CD4-positive, alpha-beta T cell (primary cell): ENCODE data around the gene S100Z. TPM values are rescaled to one million over a fixed set of nuclear protein-coding genes. Genes with fewer than 3 reads are reported as not detected.
"Not testable (repeated sequence)": the region's sequence is repeated elsewhere in the genome, so short reads cannot be mapped to it uniquely, and the experiment has no call there.

Experiments used
- ATAC-seq: fragments of 200-7000 bp; cut with Tn5 transposase; one replicate; pipeline ENCODE4 v1.10.0; 2022; ENCODE audit warnings: mild to moderate bottlenecking; ENCODE audit not compliant: poor library complexity
- CTCF ChIA-PET: fragments of 350-600 bp; sonication (Branson Sonifier 250); formaldehyde crosslinking; loops from one replicate; lab custom pipeline; 2021; ENCODE audit warnings: antibody characterized with exemption, inconsistent platforms; lab: Charles Lee
- POLR2A ChIA-PET: fragments of 350-600 bp; sonication (Branson Sonifier 250); formaldehyde crosslinking; loops from one replicate; lab custom pipeline; 2021; ENCODE audit warnings: antibody characterized with exemption, inconsistent platforms; lab: Charles Lee
- DNase-seq, 14 experiments: peaks; one replicate each; pipeline ENCODE4 v3.0.0-alpha.2; 2013 to 2020; ENCODE audit warnings: mixed read lengths in 2 of 14
- H3K27ac ChIP-seq, 2 donors: one replicate each; pipeline versions ENCODE4 v1.5.1 to v1.7.0; 2013; ENCODE audit warnings: low read length in 2 of 2, low read depth in 1 of 2, mild to moderate bottlenecking in 1 of 2
- H3K27me3 ChIP-seq, 2 experiments: 1 replicate in 1 of 2; 2 replicates in 1 of 2; pipeline versions ENCODE4 v1.6.1 to v1.7.0; 2013; ENCODE audit warnings: low read length in 2 of 2, control low read depth in 1 of 2, mild to moderate bottlenecking in 1 of 2, moderate library complexity in 1 of 2; ENCODE audit not compliant: insufficient read depth in 2 of 2, control insufficient read depth in 1 of 2
- H3K36me3 ChIP-seq: one replicate; pipeline ENCODE4 v1.6.1; 2013; ENCODE audit warnings: low read length, control low read depth; ENCODE audit not compliant: insufficient read depth
- H3K4me1 ChIP-seq: one replicate; pipeline ENCODE4 v1.6.1; 2013; ENCODE audit warnings: low read length, control low read depth; ENCODE audit not compliant: insufficient read depth
- H3K4me3 ChIP-seq: one replicate; pipeline ENCODE4 v1.5.1; 2013; ENCODE audit warnings: mild to moderate bottlenecking, low read length, moderate library complexity
- H3K9me3 ChIP-seq, 2 experiments: 1 replicate in 1 of 2; 2 replicates in 1 of 2; pipeline versions ENCODE4 v1.6.1 to v1.7.0; 2013; ENCODE audit warnings: low read length in 2 of 2, mild to moderate bottlenecking in 2 of 2, control low read depth in 1 of 2, moderate library complexity in 1 of 2; ENCODE audit not compliant: control insufficient read depth in 1 of 2, insufficient read depth in 1 of 2
- H3K27ac Mint-ChIP-seq: one replicate; pipeline ENCODE4 v1.8.0; 2020; ENCODE audit warnings: mixed read lengths
- H3K27me3 Mint-ChIP-seq: one replicate; pipeline ENCODE4 v1.8.0; 2021; ENCODE audit warnings: mixed read lengths
- H3K36me3 Mint-ChIP-seq: one replicate; pipeline ENCODE4 v1.8.0; 2021; ENCODE audit warnings: low read depth, mixed read lengths
- H3K4me1 Mint-ChIP-seq: one replicate; pipeline ENCODE4 v1.8.0; 2021; ENCODE audit warnings: low read depth, mixed read lengths
- H3K4me3 Mint-ChIP-seq: one replicate; pipeline ENCODE4 v1.8.0; 2020; ENCODE audit warnings: mild to moderate bottlenecking, mixed read lengths
- H3K9me3 Mint-ChIP-seq: one replicate; pipeline ENCODE4 v1.8.0; 2020; ENCODE audit warnings: mixed read lengths
- CTCF ChIP-seq: fragments of 200-600 bp; IDR thresholded peaks from one replicate; pipeline ENCODE4 v1.8.0; 2022; ENCODE audit warnings: antibody characterized with exemption, mild to moderate bottlenecking
- intact Hi-C, 2 experiments: fragments of 100-400 bp; cut with DNase I in 1 of 2; cut with micrococcal nuclease in 1 of 2; formaldehyde crosslinking; loops; one replicate each; pipeline versions ENCODE4 v1.15.1 to v1.9.0; 2023 to 2025; cut with DNase I, micrococcal nuclease
- total RNA-seq, 174 experiments: library from RNA in 2 of 174; stranded (reverse) in 2 of 174; gene quantifications; one replicate each; pipeline ENCODE4 v1.2.3 and lab custom pipeline; 2021 to 2026

Gene S100Z
- total RNA-seq, 2 experiments from 2014 or later: 0.22 to 0.47 TPM

GRCh38 chr5:76810236-76810635 lies 39.6 kb upstream of the S100Z start:
- CTCF ChIA-PET: no interaction called here

GRCh38 chr5:76811214-76811613 lies 38.6 kb upstream of the S100Z start:
- Mint-ChIP-seq H3K36me3 (no peaks in the 10 kb centered on the region), H3K27me3 (peaks cover 1% of the 10 kb centered on the region), H3K4me1 (no peaks in the 10 kb centered on the region), H3K27ac (no peak overlapping the region), H3K9me3 (no peaks in the 10 kb centered on the region), H3K4me3 (no peak overlapping the region)
- no peak for DNase-seq
- intact Hi-C loops: no loop called here
- ATAC-seq: no peak
- ChIA-PET CTCF (no interaction called here), POLR2A (no interaction called here)
- TF ChIP-seq CTCF: no peak
- no peaks in the 10 kb centered on the region for H3K27me3 ChIP-seq
- no peak overlapping the region for H3K27ac ChIP-seq
- no peaks in the 10 kb centered on the region for H3K9me3 ChIP-seq
- no peaks in the 10 kb centered on the region for H3K36me3 ChIP-seq
- no peaks in the 10 kb centered on the region for H3K4me1 ChIP-seq
- no peak overlapping the region for H3K4me3 ChIP-seq

More at GRCh38 chr5:76810236-76810635, 39.6 kb upstream of the S100Z start:
- intact Hi-C loops: no loop called here
- Mint-ChIP-seq H3K27me3 (no peaks in the 10 kb centered on the region), H3K4me3 (no peak overlapping the region), H3K4me1 (no peaks in the 10 kb centered on the region), H3K9me3 (no peaks in the 10 kb centered on the region), H3K27ac (no peak overlapping the region), H3K36me3 (no peaks in the 10 kb centered on the region)
- DNase-seq (no peak), ATAC-seq (no peak)
- H3K27ac ChIP-seq: no peak overlapping the region
- no peaks in the 10 kb centered on the region for H3K4me1 ChIP-seq
- POLR2A ChIA-PET: no interaction called here
- no peak overlapping the region for H3K4me3 ChIP-seq
- no peaks in the 10 kb centered on the region for H3K36me3 ChIP-seq
- TF ChIP-seq CTCF: no peak
- H3K27me3 ChIP-seq: no peaks in the 10 kb centered on the region
- H3K9me3 ChIP-seq: no peaks in the 10 kb centered on the region

- DNase-seq, intact Hi-C loops, H3K27ac ChIP-seq, H3K4me3 ChIP-seq, H3K27ac Mint-ChIP-seq, CTCF ChIA-PET, H3K4me3 Mint-ChIP-seq, H3K36me3 ChIP-seq, H3K9me3 ChIP-seq, H3K9me3 Mint-ChIP-seq, H3K4me1 ChIP-seq, ATAC-seq, POLR2A ChIA-PET, H3K4me1 Mint-ChIP-seq, H3K36me3 Mint-ChIP-seq, H3K27me3 ChIP-seq: not testable (repeated sequence)
- H3K27me3 Mint-ChIP-seq: peaks cover 10% of the 10 kb centered on the region
These were observed 37.6 kb upstream of the S100Z start for GRCh38 chr5:76812209-76812608.

GRCh38 chr5:76813982-76814562 lies 35.7 kb upstream of the S100Z start:
- Histone ChIP-seq H3K27ac (no peak overlapping the region), H3K27me3 (peaks cover 3 to 7% of the 10 kb centered on the region in 2 experiments), H3K36me3 (no peaks in the 10 kb centered on the region), H3K9me3 (no peaks in the 10 kb centered on the region), H3K4me3 (no peak overlapping the region), H3K4me1 (peaks cover 9% of the 10 kb centered on the region)
- intact Hi-C loops: no loop called here
- peaks cover 7% of the 10 kb centered on the region for H3K4me1 Mint-ChIP-seq
- ChIA-PET CTCF (no interaction called here), POLR2A (no interaction called here)
- TF ChIP-seq CTCF: no peak
- no peak overlapping the region for H3K4me3 Mint-ChIP-seq
- no peaks in the 10 kb centered on the region for H3K9me3 Mint-ChIP-seq
- H3K27ac Mint-ChIP-seq: no peak overlapping the region
- ATAC-seq (no peak), DNase-seq (no peak)
- H3K36me3 Mint-ChIP-seq: no peaks in the 10 kb centered on the region
- peaks cover 20% of the 10 kb centered on the region for H3K27me3 Mint-ChIP-seq
